ENCODE results near the gene SP140L.
"Not testable (repeated sequence)": the region's sequence is repeated elsewhere in the genome, so short reads cannot be mapped to it uniquely, and the experiment has no call there.

Gene SP140L

DNA sequence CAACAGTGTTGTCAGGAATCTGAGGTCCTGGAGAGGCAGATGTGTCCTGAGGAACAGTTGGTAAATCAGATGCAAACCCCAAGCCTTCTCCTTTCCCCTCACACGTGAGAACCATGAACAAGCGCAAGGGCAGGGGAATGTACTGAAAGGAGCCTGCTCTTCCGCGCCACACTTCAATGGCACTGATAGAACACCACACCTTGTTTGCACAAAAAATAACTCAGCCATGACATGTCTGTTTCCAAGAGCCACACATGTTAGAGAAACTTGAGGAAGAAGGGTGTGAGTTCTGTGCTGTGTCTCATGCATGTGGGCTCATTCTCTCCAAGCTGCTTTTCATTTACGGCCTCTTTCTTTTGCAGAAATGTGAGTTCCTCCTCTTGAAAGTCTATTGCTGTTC is 16.2 kb upstream of the SP140L start:
- H3K27me3 ChIP-seq (ENCODE audit: low read depth, low read length); H3K4me1 ChIP-seq (ENCODE audit: control insufficient read depth in 1 of 2, insufficient read depth in 2 of 2, low read length in 2 of 2); H3K36me3 ChIP-seq (ENCODE audit: control insufficient read depth in 1 of 2, insufficient read depth in 2 of 2, low read length in 2 of 2); H3K4me3 ChIP-seq (ENCODE audit: low read depth in 1 of 2, low read length in 2 of 2); H3K27ac ChIP-seq (ENCODE audit: low read length); H3K9me3 ChIP-seq (ENCODE audit: control insufficient read depth in 1 of 2, low read length in 2 of 2): not testable (repeated sequence)

DNA sequence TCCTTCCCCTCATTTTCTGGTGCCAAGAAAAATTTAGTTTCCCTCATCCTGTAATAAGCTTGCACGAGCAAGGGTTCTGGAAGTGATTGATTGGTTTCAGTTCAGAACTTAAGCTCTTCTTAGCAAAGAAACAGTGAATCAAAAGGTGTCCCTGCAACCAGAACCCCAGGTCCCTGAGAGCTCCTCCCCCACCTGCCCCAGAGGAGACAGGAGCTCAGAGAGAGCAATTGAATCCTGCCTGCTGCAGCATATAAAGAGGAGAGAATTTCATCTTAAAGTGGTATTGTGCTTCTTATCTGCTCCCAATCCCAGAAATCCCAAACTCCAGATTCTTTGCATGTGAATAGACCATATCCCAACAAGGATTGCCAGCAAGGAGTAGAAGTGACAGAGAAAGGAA is 15.4 kb upstream of the SP140L start:
- H3K9me3 ChIP-seq (ENCODE audit: control insufficient read depth in 1 of 2, low read length in 2 of 2); H3K27me3 ChIP-seq (ENCODE audit: low read depth, low read length); H3K4me3 ChIP-seq (ENCODE audit: low read depth in 1 of 2, low read length in 2 of 2); H3K36me3 ChIP-seq (ENCODE audit: control insufficient read depth in 1 of 2, insufficient read depth in 2 of 2, low read length in 2 of 2); H3K4me1 ChIP-seq (ENCODE audit: control insufficient read depth in 1 of 2, insufficient read depth in 2 of 2, low read length in 2 of 2); H3K27ac ChIP-seq (ENCODE audit: low read length): not testable (repeated sequence)

DNA sequence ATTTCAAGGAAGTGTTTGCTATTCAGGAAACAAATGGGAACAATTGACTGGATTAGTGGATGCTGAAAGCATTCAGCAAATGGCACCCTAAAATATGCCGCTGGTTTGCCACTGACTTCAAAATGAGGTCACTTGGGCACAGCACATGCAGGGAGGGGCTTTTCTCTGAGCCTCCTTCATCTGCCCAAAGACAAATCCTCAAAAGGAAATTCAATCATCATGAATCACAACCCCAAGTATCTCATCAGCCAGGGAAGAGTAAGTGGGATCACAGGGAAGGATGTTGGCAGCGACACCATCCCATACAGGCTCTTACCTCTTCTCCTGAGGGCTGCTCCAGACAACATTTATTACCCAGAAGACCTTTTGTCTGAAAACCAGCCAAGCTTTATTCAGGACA is 14.4 kb upstream of the SP140L start:
- H3K27me3 ChIP-seq (ENCODE audit: low read depth, low read length) = no peaks in the 10 kb centered on the region
- no peaks in the 10 kb centered on the region for H3K9me3 ChIP-seq (ENCODE audit: control insufficient read depth in 1 of 2, low read length in 2 of 2)
- H3K27ac ChIP-seq (ENCODE audit: low read length) = no peak overlapping the region
- no peaks in the 10 kb centered on the region for H3K4me1 ChIP-seq (ENCODE audit: control insufficient read depth in 1 of 2, insufficient read depth in 2 of 2, low read length in 2 of 2)
- H3K36me3 ChIP-seq (ENCODE audit: control insufficient read depth in 1 of 2, insufficient read depth in 2 of 2, low read length in 2 of 2) = no peaks in the 10 kb centered on the region
- no peak overlapping the region for H3K4me3 ChIP-seq (ENCODE audit: low read depth in 1 of 2, low read length in 2 of 2)

DNA sequence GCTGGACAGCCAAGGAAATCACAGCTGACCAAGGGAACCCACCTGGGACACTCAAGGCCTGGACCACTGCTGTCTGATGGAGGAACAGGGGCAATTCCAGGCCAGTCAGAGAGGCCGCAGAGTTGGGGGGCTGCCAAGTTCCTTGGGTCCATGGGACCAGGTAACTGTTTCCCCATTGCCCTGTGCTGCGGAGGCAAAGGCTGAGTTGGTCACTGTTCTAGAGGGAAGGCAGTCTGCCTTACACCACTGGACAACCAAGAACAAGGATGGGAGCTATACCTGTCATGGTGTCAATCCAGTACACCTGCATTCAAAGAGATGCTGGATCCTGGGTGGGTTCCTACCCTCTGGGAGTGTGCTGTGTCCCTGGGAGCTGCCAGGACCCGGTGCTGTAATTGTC is 9.6 kb upstream of the SP140L start:
- Histone ChIP-seq H3K27ac (ENCODE audit: low read length) (no peak overlapping the region), H3K4me3 (ENCODE audit: low read depth in 1 of 2, low read length in 2 of 2) (no peak overlapping the region), H3K4me1 (ENCODE audit: control insufficient read depth in 1 of 2, insufficient read depth in 2 of 2, low read length in 2 of 2) (no peaks in the 10 kb centered on the region), H3K27me3 (ENCODE audit: low read depth, low read length) (no peaks in the 10 kb centered on the region), H3K36me3 (ENCODE audit: control insufficient read depth in 1 of 2, insufficient read depth in 2 of 2, low read length in 2 of 2) (no peaks in the 10 kb centered on the region), H3K9me3 (ENCODE audit: control insufficient read depth in 1 of 2, low read length in 2 of 2) (peaks cover 0 to 2% of the 10 kb centered on the region in 2 donors)

DNA sequence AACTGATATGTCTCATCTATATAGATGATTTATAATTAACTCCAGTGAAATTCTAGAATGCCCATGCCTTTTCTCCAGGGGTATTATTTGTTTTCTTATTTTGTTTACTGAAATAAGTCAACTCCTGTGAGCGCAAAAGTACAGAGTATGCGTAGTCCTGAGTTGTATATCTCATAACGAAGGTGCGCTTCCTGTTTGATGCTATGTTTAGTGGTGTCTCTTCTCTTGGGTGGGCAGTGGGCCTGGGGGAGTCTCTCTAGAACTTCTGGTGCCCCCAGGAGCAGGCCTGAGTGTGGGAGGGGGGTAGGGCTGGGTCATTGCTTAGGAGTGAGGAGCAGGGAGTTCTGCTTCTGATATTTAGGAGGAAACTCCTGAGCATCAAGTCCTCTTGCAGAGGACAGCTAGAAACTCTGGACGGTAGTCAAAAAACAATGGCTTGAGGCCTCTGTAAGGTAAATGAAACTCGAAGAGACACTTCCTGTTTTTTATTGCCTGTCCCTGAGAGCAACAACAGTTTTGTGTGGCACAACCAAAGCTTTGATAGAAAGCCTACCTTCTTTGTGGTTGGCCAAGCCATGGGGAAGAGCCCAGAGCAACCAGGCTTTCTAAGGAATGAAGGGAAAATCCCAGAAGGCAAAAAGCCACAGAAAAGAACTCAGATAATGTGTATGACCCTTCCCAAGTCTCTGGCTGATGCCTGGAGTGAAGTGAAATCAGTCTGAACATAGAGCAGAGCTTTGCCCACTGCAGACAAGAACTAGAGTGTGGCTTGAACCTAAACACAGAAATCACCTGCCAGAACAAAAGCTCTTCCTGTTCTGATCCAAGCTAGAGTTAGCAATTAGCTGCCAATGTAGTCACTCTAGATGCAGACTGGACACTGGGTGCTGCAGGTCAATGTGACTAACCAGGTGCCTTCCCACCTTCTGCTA is 8.5 kb upstream of the SP140L start:
- H3K27me3 ChIP-seq (ENCODE audit: low read depth, low read length) = no peaks in the 10 kb centered on the region
- no peaks in the 10 kb centered on the region for H3K36me3 ChIP-seq (ENCODE audit: control insufficient read depth in 1 of 2, insufficient read depth in 2 of 2, low read length in 2 of 2)
- peaks cover 0 to 13% of the 10 kb centered on the region in 2 donors for H3K9me3 ChIP-seq (ENCODE audit: control insufficient read depth in 1 of 2, low read length in 2 of 2)
- no peak overlapping the region for H3K4me3 ChIP-seq (ENCODE audit: low read depth in 1 of 2, low read length in 2 of 2)
- no peak overlapping the region for H3K27ac ChIP-seq (ENCODE audit: low read length)
- H3K4me1 ChIP-seq (ENCODE audit: control insufficient read depth in 1 of 2, insufficient read depth in 2 of 2, low read length in 2 of 2) = no peaks in the 10 kb centered on the region

DNA sequence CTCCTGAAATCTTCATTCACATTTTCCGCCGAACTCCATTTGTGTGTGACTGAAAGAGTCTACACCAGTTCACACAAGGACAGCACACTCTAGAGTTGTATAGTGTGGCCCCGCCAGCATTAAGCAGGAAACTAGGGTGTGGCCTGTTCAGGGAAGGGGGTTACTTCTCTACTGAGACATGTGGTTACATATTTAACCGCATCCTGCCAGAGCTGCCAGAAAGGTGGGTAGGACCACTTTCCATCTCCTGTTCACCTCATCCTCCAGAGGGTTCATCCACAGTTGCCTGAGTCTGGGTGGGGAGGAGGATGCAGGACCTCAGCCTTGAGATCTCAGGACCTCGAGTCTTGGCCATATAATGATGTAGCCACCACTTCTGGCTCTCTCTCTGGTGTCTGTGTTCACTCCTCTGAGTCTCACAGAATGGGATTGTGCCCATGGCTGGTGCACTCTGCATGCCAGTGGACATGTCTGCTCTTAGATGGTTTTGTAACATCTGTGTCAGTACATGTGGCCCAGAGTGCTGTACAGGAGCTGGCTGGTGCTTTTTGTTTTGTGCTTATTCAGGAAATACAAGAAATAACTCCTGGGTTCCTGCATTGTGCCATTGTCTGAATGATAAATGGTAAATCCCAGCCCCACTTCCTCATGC is 7.7 kb upstream of the SP140L start:
- Histone ChIP-seq H3K4me3 (ENCODE audit: low read depth in 1 of 2, low read length in 2 of 2) (no peak overlapping the region), H3K27me3 (ENCODE audit: low read depth, low read length) (no peaks in the 10 kb centered on the region), H3K4me1 (ENCODE audit: control insufficient read depth in 1 of 2, insufficient read depth in 2 of 2, low read length in 2 of 2) (no peaks in the 10 kb centered on the region), H3K36me3 (ENCODE audit: control insufficient read depth in 1 of 2, insufficient read depth in 2 of 2, low read length in 2 of 2) (no peaks in the 10 kb centered on the region), H3K27ac (ENCODE audit: low read length) (no peak overlapping the region), H3K9me3 (ENCODE audit: control insufficient read depth in 1 of 2, low read length in 2 of 2) (peaks cover 0 to 15% of the 10 kb centered on the region in 2 donors)

DNA sequence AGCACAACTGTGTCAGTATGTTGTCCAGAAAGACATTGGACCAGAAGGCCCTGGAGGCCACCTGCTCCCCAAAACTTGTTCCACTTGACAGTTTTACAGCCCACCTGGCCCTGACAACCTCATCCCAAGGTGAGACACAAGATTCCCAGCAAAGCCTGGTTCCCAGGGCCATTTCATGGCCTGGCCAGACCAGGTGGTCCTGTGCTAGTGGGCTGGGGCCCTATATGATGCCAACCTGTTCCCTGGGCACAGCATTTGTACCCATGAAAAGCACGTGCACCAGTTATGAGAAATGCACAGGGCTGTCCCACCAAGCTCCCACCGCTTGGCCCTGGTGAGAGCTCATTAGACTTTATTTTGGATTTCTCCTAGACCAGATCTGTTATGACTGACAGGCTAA is 6.0 kb upstream of the SP140L start:
- Histone ChIP-seq H3K4me3 (ENCODE audit: low read depth in 1 of 2, low read length in 2 of 2) (no peak overlapping the region), H3K4me1 (ENCODE audit: control insufficient read depth in 1 of 2, insufficient read depth in 2 of 2, low read length in 2 of 2) (no peaks in the 10 kb centered on the region), H3K9me3 (ENCODE audit: control insufficient read depth in 1 of 2, low read length in 2 of 2) (peaks cover 0 to 15% of the 10 kb centered on the region in 2 donors), H3K27me3 (ENCODE audit: low read depth, low read length) (no peaks in the 10 kb centered on the region), H3K36me3 (ENCODE audit: control insufficient read depth in 1 of 2, insufficient read depth in 2 of 2, low read length in 2 of 2) (no peaks in the 10 kb centered on the region), H3K27ac (ENCODE audit: low read length) (no peak overlapping the region)

DNA sequence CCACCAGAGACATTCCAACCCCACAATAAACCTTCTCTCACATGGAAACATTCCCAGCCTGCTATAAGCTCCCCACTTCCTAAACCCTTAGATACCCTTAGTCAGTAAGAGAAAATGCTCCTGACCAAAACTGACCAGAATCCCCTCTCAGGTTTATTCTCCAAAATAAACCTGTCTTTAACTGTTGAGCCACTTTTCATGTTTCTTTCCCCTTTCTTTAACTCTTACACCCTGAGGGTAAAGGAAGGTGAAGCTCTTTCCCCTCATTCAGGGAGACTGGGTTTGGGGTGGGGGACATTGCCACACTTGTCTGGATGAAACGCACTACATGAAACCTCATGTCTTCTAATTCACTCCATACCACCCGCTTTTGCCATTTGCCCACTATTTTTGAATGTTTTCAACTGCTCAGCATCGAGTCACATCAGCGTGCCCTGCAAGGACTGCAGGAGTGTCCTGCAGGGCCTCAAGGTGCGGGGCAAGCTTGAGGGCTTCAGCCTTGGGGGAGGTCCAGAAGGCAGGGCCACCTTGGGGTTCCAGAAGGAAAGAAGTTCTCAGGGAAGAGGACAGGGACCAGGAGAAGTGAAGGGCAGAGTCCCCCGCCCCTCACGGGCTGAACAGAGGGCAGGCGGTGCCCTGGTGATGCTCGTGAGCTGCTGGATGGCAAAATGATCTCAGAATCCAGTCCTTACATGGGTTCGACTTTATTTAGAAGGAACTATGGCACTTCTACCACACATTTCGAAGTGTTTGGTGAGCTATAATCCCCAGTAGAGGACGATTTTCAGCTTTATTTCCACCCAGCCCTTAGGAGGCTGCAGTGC is 4.2 kb upstream of the SP140L start:
- Histone ChIP-seq H3K27ac (ENCODE audit: low read length) (no peak overlapping the region), H3K9me3 (ENCODE audit: control insufficient read depth in 1 of 2, low read length in 2 of 2) (peaks cover 0 to 15% of the 10 kb centered on the region in 2 donors), H3K27me3 (ENCODE audit: low read depth, low read length) (no peaks in the 10 kb centered on the region), H3K4me1 (ENCODE audit: control insufficient read depth in 1 of 2, insufficient read depth in 2 of 2, low read length in 2 of 2) (peaks cover 0 to 3% of the 10 kb centered on the region in 2 donors), H3K4me3 (ENCODE audit: low read depth in 1 of 2, low read length in 2 of 2) (no peak overlapping the region), H3K36me3 (ENCODE audit: control insufficient read depth in 1 of 2, insufficient read depth in 2 of 2, low read length in 2 of 2) (no peaks in the 10 kb centered on the region)

DNA sequence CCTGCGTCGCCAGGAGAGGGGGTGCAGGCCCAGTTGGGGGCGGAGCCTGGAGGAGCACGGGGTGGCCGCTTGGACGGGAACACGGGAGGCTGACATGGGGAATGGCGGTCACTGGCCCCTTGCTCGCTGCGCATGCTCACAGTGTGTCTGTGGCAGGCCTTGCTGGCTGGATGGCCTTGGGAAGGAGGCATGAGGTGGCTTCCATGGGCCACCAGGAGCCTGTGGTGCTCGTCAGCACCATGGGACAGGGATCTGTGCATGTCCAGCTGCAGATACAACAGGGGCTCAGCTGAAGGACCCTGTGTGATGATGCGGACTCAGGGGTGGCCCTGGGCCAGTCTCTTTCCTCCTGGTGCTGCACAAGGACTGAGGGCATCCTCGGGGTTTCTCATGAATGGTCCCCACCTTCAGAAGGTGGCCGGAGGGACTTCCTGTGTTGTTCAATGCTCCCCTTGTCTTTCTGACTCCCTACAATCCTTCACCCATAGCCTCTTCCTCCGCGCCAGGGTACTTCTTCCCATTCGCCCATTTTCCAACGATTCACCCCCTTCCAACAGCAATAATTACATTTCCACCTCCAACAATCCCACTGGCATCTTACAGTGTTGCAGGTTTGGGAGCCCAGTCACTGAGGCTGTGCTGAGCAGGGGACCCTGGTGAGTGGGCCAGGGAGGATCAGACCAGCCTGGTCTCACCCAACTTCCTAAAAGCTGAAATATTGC is 3.4 kb upstream of the SP140L start:
- Histone ChIP-seq H3K4me3 (ENCODE audit: low read depth in 1 of 2, low read length in 2 of 2) (no peak overlapping the region), H3K4me1 (ENCODE audit: control insufficient read depth in 1 of 2, insufficient read depth in 2 of 2, low read length in 2 of 2) (peaks cover 0 to 6% of the 10 kb centered on the region in 2 donors), H3K27ac (ENCODE audit: low read length) (no peak overlapping the region)

DNA sequence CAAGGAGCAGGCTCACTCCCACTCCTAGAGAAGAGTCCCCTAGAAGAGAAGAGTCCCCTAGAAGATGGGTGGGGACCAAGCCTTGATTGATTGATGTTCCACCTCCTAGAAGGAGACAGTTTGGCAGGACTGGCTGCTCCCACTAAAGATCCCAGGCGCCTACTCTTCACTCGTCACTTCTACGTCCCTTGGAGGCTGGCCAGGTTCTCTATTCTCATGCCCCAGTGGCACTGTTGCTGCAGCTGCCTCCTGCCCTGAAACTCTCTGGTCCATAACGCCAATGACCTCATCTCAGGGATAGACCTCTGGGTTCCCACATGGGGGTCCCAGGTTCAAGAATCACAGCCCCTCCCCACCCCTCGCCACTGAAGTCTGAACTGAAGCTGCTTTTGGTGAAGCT is 2.5 kb upstream of the SP140L start:
- H3K36me3 ChIP-seq (ENCODE audit: control insufficient read depth in 1 of 2, insufficient read depth in 2 of 2, low read length in 2 of 2) = no peaks in the 10 kb centered on the region
- H3K9me3 ChIP-seq (ENCODE audit: control insufficient read depth in 1 of 2, low read length in 2 of 2) = peaks cover 0 to 15% of the 10 kb centered on the region in 2 donors
- no peak overlapping the region for H3K27ac ChIP-seq (ENCODE audit: low read length)
- H3K4me3 ChIP-seq (ENCODE audit: low read depth in 1 of 2, low read length in 2 of 2) = no peak overlapping the region
- H3K4me1 ChIP-seq (ENCODE audit: control insufficient read depth in 1 of 2, insufficient read depth in 2 of 2, low read length in 2 of 2) = peaks cover 0 to 12% of the 10 kb centered on the region in 2 donors
- no peaks in the 10 kb centered on the region for H3K27me3 ChIP-seq (ENCODE audit: low read depth, low read length)

More for the DNA sequence above, 3.4 kb upstream of the SP140L start:
- Histone ChIP-seq H3K27me3 (ENCODE audit: low read depth, low read length) (no peaks in the 10 kb centered on the region), H3K9me3 (ENCODE audit: control insufficient read depth in 1 of 2, low read length in 2 of 2) (peaks cover 0 to 15% of the 10 kb centered on the region in 2 donors), H3K36me3 (ENCODE audit: control insufficient read depth in 1 of 2, insufficient read depth in 2 of 2, low read length in 2 of 2) (no peaks in the 10 kb centered on the region)

Data from muscle layer of duodenum (tissue), 2 donors.